K562 (cell line): ENCODE results near the gene ADGRD1.

Experiments
- BCLAF1 ChIP-seq, 2 experiments: fragments of 450-650 bp in 1 of 2; IDR thresholded peaks; 2 replicates each; pipeline ENCODE4 v1.6.1; 2011 to 2017; ENCODE audit warnings: low read depth in 2 of 2, antibody characterized with exemption in 1 of 2, borderline replicate concordance in 1 of 2, low read length in 1 of 2, mild to moderate bottlenecking in 1 of 2, mixed read lengths in 1 of 2; ENCODE audit not compliant: control insufficient read depth in 1 of 2
- CTCF ChIP-seq, 3 experiments: IDR thresholded peaks in 2 of 3; conservative IDR thresholded peaks in 1 of 3; 2 replicates each; pipeline ENCODE4 v1.5.1; 2011 to 2012; ENCODE audit warnings: low read length in 3 of 3, mild to moderate bottlenecking in 3 of 3, control low read depth in 2 of 3, improper control_type of control experiment in 1 of 3, inconsistent platforms in 1 of 3, low read depth in 1 of 3, mixed read lengths in 1 of 3, moderate library complexity in 1 of 3; ENCODE audit not compliant: insufficient read depth in 2 of 3

- TF ChIP-seq BCLAF1 (IDR thresholded peaks at IDR 0.05; ENCODE audit: borderline replicate concordance in 1 of 2, control insufficient read depth in 1 of 2, low read depth in 2 of 2, low read length in 1 of 2) (no peak), CTCF (IDR thresholded peaks at IDR 0.05 in 2 of 3, conservative IDR thresholded peaks at IDR 0.05 in 1 of 3; ENCODE audit: insufficient read depth in 2 of 3, low read depth in 1 of 3, low read length in 3 of 3) (peak in 1 of 3 experiments; percentile 27; a peak in 2 of 6 replicates)
Observed at GRCh38 chr12:131159660-131160059, 206.0 kb downstream of the ADGRD1 start.
